Ovary (tissue), 10 donors: ENCODE measurements around the gene TARS2. TPM values are rescaled to one million over a fixed set of nuclear protein-coding genes. Genes with fewer than 3 reads are reported as not detected.

Source experiments
- DNase-seq, 5 donors: peaks; one replicate each; pipeline ENCODE4 v3.0.0-alpha.2; 2019 to 2020
- H3K27ac ChIP-seq, 2 donors: fragments of 200-600 bp; one replicate each; pipeline versions ENCODE4 v1.5.1 to v1.8.0; 2019 to 2022
- H3K27me3 ChIP-seq: fragments of 200-600 bp; one replicate; pipeline ENCODE4 v1.8.0; 2022
- H3K36me3 ChIP-seq: fragments of 200-600 bp; sonication (generic); one replicate; pipeline ENCODE4 v1.5.1; 2019
- H3K4me1 ChIP-seq: one replicate; pipeline ENCODE4 v1.8.1; 2013; ENCODE audit warnings: mild to moderate bottlenecking, moderate library complexity; ENCODE audit not compliant: insufficient read depth
- H3K4me3 ChIP-seq: fragments of 200-600 bp; sonication (generic); one replicate; pipeline ENCODE4 v1.5.1; 2017
- H3K9me3 ChIP-seq, 2 donors: fragments of 200-600 bp in 1 of 2; sonication (generic) in 1 of 2; one replicate each; pipeline versions ENCODE4 v1.5.1 to v1.8.1; 2013 to 2019; ENCODE audit warnings: mild to moderate bottlenecking in 1 of 2, moderate library complexity in 1 of 2
- EP300 ChIP-seq: sonication (generic); formaldehyde crosslinking; IDR thresholded peaks from one replicate; pipeline ENCODE4 v1.6.1; 2017; ENCODE audit warnings: antibody characterized with exemption
- POLR2A ChIP-seq: fragments of 450-650 bp; IDR thresholded peaks from one replicate; pipeline ENCODE4 v1.6.1; 2017; ENCODE audit warnings: antibody characterized with exemption, mild to moderate bottlenecking, moderate library complexity
- WGBS, 3 donors: extraction: QIAGEN DNeasy Blood & Tissue Kit in 1 of 3; methylation state at CpG; one replicate each; pipeline versions ENCODE4 v1.1.5 to v1.1.7; 2013 to 2017; 5-methylcytosine and 5-hydroxymethylcytosine counted together
- intact Hi-C, 4 donors: fragments of 100-400 bp; cut with DNase I; formaldehyde crosslinking; loops; one replicate each; pipeline versions ENCODE4 v1.11.0 to v1.15.1; 2022 to 2023
- long read RNA-seq, 3 donors: library from polyadenylated mRNA in 2 of 3; unstranded in 2 of 3; transcript quantifications; one replicate each; pipeline ENCODE4 v2.0.0 and lab custom pipeline, GENCODE V29; 2021 to 2026
- polyA plus RNA-seq, 2 donors: library from polyadenylated mRNA; stranded (reverse); fragments of 200-250 nt in 1 of 2; fragments of 350-450 nt in 1 of 2; fragmentation: Illumina TruSeq in 1 of 2; extraction: RNeasy Lipid Tissue Mini Kit (QIAGEN cat#74804) in 1 of 2; gene quantifications; one replicate each; pipeline ENCODE4 v1.2.3, GENCODE V29; 2013 to 2014
- total RNA-seq, 7 donors: library from RNA; depleted of rRNA in 2 of 7; stranded (reverse); fragments of >200 nt in 2 of 7; fragmentation: NEBNext Ultra II Directional in 3 of 7; extraction: Animal tissue kit (Norgen Biotek cat#: 25700) in 3 of 7; gene quantifications; one replicate each; pipeline versions ENCODE4 v1.1.0 to v1.2.4, GENCODE V29; 2016 to 2023
- TF ChIP-seq, protein P1 (sequence below), 3 donors: fragments of 450-650 bp in 2 of 3; fragments of 200-600 bp in 1 of 3; IDR thresholded peaks; one replicate each; pipeline versions ENCODE4 v1.5.1 to v1.8.0; 2016 to 2022; ENCODE audit warnings: antibody characterized with exemption in 3 of 3, mild to moderate bottlenecking in 1 of 3
- donor health status: DM: no; HTN: no; CAD: no; lungs with moderate emphysema.
- donor health status: DM: no; HTN: no; CAD: no.
- donor health status: Bipolar disorder and iron deficiency.
- donor health status: DM: yes; HTN: yes; CAD: no.
- donor health status: DM: no; HTN: no; CAD: no.
- donor health status: DM: yes; HTN: yes; CAD: no.

TARS2 gene, protein sequence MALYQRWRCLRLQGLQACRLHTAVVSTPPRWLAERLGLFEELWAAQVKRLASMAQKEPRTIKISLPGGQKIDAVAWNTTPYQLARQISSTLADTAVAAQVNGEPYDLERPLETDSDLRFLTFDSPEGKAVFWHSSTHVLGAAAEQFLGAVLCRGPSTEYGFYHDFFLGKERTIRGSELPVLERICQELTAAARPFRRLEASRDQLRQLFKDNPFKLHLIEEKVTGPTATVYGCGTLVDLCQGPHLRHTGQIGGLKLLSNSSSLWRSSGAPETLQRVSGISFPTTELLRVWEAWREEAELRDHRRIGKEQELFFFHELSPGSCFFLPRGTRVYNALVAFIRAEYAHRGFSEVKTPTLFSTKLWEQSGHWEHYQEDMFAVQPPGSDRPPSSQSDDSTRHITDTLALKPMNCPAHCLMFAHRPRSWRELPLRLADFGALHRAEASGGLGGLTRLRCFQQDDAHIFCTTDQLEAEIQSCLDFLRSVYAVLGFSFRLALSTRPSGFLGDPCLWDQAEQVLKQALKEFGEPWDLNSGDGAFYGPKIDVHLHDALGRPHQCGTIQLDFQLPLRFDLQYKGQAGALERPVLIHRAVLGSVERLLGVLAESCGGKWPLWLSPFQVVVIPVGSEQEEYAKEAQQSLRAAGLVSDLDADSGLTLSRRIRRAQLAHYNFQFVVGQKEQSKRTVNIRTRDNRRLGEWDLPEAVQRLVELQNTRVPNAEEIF
- total RNA-seq (10 to 100 TPM in 6 of 7 donors, 1 to 10 TPM in 1; 8.0 to 24.3 (median 17.2) TPM), polyA plus RNA-seq (10 to 100 TPM; 15.1 to 20.2 TPM)
- long read RNA-seq, donor 1, transcript TARS2-214 (16 exons, 2,162 nt) = major isoform, 18 of 64 reads
- long read RNA-seq, donor 1, transcript TARS2-204 (18 exons, 2,729 nt) = minor isoform, 11 of 64 reads
- long read RNA-seq, donor 1, partial matches to known transcripts = 19 of 64 reads
- long read RNA-seq, donor 1, other reads (novel, unspliced or antisense) = 16 of 64 reads
- long read RNA-seq, donor 2, transcript TARS2-204 (18 exons, 2,729 nt) = major isoform, 5 of 13 reads
- long read RNA-seq, donor 2, partial matches to known transcripts = 5 of 13 reads
- long read RNA-seq, donor 2, other reads (novel, unspliced or antisense) = 0 of 13 reads
- long read RNA-seq, donor 3, transcript TARS2-214 (16 exons, 2,162 nt) = minor isoform, 12 of 56 reads
- long read RNA-seq, donor 3, transcript TARS2-204 (18 exons, 2,729 nt) = major isoform, 13 of 56 reads
- long read RNA-seq, donor 3, partial matches to known transcripts = 11 of 56 reads
- long read RNA-seq, donor 3, other reads (novel, unspliced or antisense) = 20 of 56 reads

DNA sequence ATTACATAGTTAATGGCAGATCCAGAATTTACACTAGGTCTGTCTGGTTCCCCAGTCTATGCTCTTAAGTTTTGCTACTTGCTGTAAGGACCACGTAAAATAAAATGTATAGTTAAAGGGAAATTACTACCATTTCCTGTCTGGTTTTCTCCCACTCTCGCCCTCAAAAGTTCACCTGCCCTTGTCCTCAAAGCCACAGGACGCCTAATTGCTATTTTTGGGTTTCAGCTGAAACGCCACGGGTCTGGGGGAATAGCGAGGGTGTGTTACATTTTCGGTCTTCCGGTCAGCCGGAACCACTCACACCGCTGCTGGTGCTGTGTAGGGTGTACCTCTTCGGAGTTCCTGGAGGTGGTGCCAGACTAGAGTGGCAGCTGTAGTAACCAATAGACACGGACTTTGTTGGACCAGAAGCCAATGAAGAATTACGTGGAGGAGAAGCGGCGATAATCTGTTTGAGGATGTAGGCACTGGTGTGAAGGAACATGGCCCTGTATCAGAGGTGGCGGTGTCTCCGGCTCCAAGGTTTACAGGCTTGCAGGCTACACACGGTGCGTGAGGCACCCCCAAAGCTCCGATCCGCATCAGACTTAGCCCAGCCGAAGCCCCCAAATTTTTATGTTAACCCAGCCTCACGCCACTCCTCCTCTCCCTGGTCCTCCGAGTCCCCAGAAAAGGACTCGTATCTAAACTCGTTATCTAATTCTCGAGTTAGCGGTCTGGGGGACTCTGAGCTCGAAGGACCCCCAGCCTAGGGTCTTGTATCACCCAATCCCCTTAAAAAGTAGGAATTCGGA, at the start of gene TARS2:
TSS of gene TARS2 (plus strand) at position 454 of the 797 bp plus-strand sequence. CDS start at position 486, 32 bp downstream.
- peak; percentile 91 to 98 (median 93) for DNase-seq
- H3K27me3 ChIP-seq = no peaks in the 10 kb centered on the region
- H3K27ac ChIP-seq = peak within 1 kb of the TSS in 1 of 2 donors; percentile 9
- H3K4me1 ChIP-seq = peaks cover 6% of the 10 kb centered on the region
- 0 to 1% (median 0%) methylated on average over 30 of the region's 30 CpGs for WGBS, 3 donors
- H3K9me3 ChIP-seq = no peaks in the 10 kb centered on the region
- intact Hi-C loops = no loop called here
- TF ChIP-seq EP300 (no peak), POLR2A (peak; percentile 25)
- TF ChIP-seq, protein P1, sequence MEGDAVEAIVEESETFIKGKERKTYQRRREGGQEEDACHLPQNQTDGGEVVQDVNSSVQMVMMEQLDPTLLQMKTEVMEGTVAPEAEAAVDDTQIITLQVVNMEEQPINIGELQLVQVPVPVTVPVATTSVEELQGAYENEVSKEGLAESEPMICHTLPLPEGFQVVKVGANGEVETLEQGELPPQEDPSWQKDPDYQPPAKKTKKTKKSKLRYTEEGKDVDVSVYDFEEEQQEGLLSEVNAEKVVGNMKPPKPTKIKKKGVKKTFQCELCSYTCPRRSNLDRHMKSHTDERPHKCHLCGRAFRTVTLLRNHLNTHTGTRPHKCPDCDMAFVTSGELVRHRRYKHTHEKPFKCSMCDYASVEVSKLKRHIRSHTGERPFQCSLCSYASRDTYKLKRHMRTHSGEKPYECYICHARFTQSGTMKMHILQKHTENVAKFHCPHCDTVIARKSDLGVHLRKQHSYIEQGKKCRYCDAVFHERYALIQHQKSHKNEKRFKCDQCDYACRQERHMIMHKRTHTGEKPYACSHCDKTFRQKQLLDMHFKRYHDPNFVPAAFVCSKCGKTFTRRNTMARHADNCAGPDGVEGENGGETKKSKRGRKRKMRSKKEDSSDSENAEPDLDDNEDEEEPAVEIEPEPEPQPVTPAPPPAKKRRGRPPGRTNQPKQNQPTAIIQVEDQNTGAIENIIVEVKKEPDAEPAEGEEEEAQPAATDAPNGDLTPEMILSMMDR (IDR thresholded peaks at IDR 0.05) = peak in 2 of 3 donors; percentile 68 to 78
- H3K36me3 ChIP-seq = no peaks in the 10 kb centered on the region
- H3K4me3 ChIP-seq = peak within 1 kb of the TSS; percentile 61

DNA sequence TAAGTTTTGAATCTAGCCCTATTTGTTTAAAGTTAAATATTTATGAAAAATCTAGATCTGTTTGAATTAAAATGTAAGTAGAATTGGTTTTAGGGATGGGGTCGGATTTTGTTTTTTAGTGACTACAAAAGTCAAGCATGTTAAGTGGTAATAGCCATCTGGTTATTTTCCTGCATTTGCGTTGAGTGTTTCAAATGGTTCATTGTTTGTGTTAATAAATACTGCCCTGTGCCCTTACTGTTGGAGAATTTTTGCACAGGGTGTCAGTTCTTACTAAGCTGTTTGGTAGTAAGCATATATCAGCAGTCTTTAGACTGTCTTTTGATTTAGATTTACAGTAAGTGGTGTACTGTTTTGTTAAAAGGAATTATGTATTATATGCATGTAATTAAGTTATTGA, 46.1 kb upstream of the TARS2 start:
- Histone ChIP-seq H3K9me3 (no peaks in the 10 kb centered on the region), H3K36me3 (no peaks in the 10 kb centered on the region), H3K27ac (no peak overlapping the region), H3K4me1 (no peaks in the 10 kb centered on the region), H3K27me3 (no peaks in the 10 kb centered on the region), H3K4me3 (no peak overlapping the region)
- no peak for DNase-seq
- WGBS, 3 donors = 36 to 68% (median 49%) methylated on average over 2 of the region's 2 CpGs
- intact Hi-C loops = no loop called here
- TF ChIP-seq, protein P1 (IDR thresholded peaks at IDR 0.05) = no peak
- no peak for TF ChIP-seq EP300
- TF ChIP-seq POLR2A = no peak

DNA sequence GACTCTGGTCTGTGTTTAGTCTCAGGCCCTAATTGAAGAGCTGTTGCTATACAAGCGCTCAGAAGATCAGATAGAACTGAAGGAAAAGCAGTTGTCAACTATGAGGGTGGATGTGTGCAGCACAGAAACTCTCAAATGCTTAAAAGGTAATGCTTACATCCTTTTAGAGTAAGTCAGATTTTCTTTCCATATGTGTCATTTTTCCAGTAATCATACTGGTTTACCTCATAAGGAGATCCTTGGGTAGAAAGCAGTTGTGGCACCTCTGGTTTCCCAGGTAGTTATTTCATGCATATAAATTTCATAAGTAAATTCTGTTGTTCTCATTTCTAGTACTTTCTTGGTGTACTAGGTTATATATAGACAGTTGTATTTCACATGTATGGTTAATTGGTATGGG, 43.0 kb upstream of the TARS2 start:
- intact Hi-C loops = no loop called here

More for the DNA sequence above, 43.0 kb upstream of the TARS2 start:
- TF ChIP-seq, protein P1 (IDR thresholded peaks at IDR 0.05) = no peak
- no peak for TF ChIP-seq EP300
- TF ChIP-seq POLR2A = no peak
- H3K4me1 ChIP-seq = no peaks in the 10 kb centered on the region
- no peak overlapping the region for H3K4me3 ChIP-seq
- H3K27ac ChIP-seq = no peak overlapping the region
- no peaks in the 10 kb centered on the region for H3K9me3 ChIP-seq
- DNase-seq = no peak
- WGBS, 3 donors = 97 to 100% (median 100%) methylated on average over 1 of the region's 1 CpG
- H3K36me3 ChIP-seq = no peaks in the 10 kb centered on the region
- H3K27me3 ChIP-seq = no peaks in the 10 kb centered on the region
